PC-3 (cell line): ENCODE measurements around the gene SH3RF3. TPM values are rescaled to one million over a fixed set of nuclear protein-coding genes. Genes with fewer than 3 reads are reported as not detected.

ENCODE experiments used
- ATAC-seq: fragments of 200-7000 bp; cut with Tn5 transposase; 2 replicates; pipeline ENCODE4 v1.9.1; 2020; ENCODE audit warnings: mild to moderate bottlenecking, moderate library complexity
- BruUV-seq: library from RNA; stranded (reverse); fragments of 400-500 nt; replicated peaks from 2 replicates; lab custom pipeline; 2021; lab: Mats Ljungman, UMichigan
- CTCF ChIA-PET: fragments of 300-600 bp; sonication (Branson Sonifier 250); formaldehyde crosslinking; loops from one replicate; lab custom pipeline; 2022; ENCODE audit warnings: antibody characterized with exemption; lab: Charles Lee
- POLR2A ChIA-PET: fragments of 300-600 bp; sonication (Branson Sonifier 250); formaldehyde crosslinking; loops from one replicate; lab custom pipeline; 2022; ENCODE audit warnings: antibody characterized with exemption; ENCODE audit not compliant: unreplicated experiment; lab: Charles Lee
- DNase-seq: peaks from one replicate; pipeline ENCODE4 v3.0.0-alpha.2; 2015
- H2AFZ ChIP-seq: fragments of 300-600 bp; sonication (generic); 2 replicates; pipeline ENCODE4 v1.6.0; 2016; ENCODE audit warnings: antibody characterized with exemption, low read length
- H3F3A ChIP-seq: fragments of 300-600 bp; sonication (generic); one replicate; pipeline ENCODE4 v1.6.0; 2017; ENCODE audit warnings: antibody characterized with exemption, low read length, control low read depth, mild to moderate bottlenecking; ENCODE audit not compliant: unreplicated experiment
- H3K27ac ChIP-seq: fragments of 300-600 bp; sonication (generic); 2 replicates; pipeline ENCODE4 v1.5.1; 2016; ENCODE audit warnings: mild to moderate bottlenecking, low read length
- H3K27me3 ChIP-seq: fragments of 300-600 bp; sonication (generic); 2 replicates; pipeline ENCODE4 v1.6.1; 2016; ENCODE audit warnings: low read length, mixed read lengths
- H3K36me3 ChIP-seq: fragments of 300-600 bp; sonication (generic); 2 replicates; pipeline ENCODE4 v1.6.1; 2016; ENCODE audit warnings: low read depth, mixed run types, low read length, mixed read lengths
- H3K4me1 ChIP-seq: fragments of 300-600 bp; sonication (generic); 2 replicates; pipeline ENCODE4 v1.5.1; 2016; ENCODE audit warnings: low read length; ENCODE audit not compliant: insufficient read depth
- H3K4me2 ChIP-seq: fragments of 300-600 bp; sonication (generic); 2 replicates; pipeline ENCODE4 v1.6.0; 2016; ENCODE audit warnings: low read length
- H3K4me3 ChIP-seq: fragments of 300-600 bp; sonication (generic); 2 replicates; pipeline ENCODE4 v1.5.1; 2016; ENCODE audit warnings: mild to moderate bottlenecking, low read length, mixed read lengths
- H3K79me2 ChIP-seq: fragments of 300-600 bp; sonication (generic); 2 replicates; pipeline ENCODE4 v1.6.1; 2017; ENCODE audit warnings: low read length, mixed read lengths
- H3K9ac ChIP-seq: fragments of 300-600 bp; sonication (generic); 2 replicates; pipeline ENCODE4 v1.6.0; 2016; ENCODE audit warnings: mild to moderate bottlenecking, low read length
- H3K9me2 ChIP-seq: fragments of 300-600 bp; sonication (generic); replicated peaks from 2 replicates; pipeline ENCODE4 v1.6.1; 2016; ENCODE audit warnings: mixed run types, low read length, mixed read lengths
- H3K9me3 ChIP-seq: fragments of 300-600 bp; sonication (generic); 2 replicates; pipeline ENCODE4 v1.6.1; 2016; ENCODE audit warnings: low read length, mixed read lengths
- H4K20me1 ChIP-seq: fragments of 300-600 bp; sonication (generic); 2 replicates; pipeline ENCODE4 v1.6.1; 2016; ENCODE audit warnings: low read length, mixed read lengths
- EZH2 ChIP-seq: fragments of 300-600 bp; sonication (generic); IDR thresholded peaks from one replicate; pipeline ENCODE4 v1.6.1; 2017; ENCODE audit warnings: antibody characterized with exemption, mild to moderate bottlenecking, low read length; ENCODE audit not compliant: unreplicated experiment
- EZH2phosphoT487 ChIP-seq: fragments of 300-600 bp; sonication (generic); IDR thresholded peaks from 2 replicates; pipeline ENCODE4 v1.6.1; 2018; ENCODE audit warnings: mild to moderate bottlenecking, antibody characterized with exemption, low read length, borderline replicate concordance
- intact Hi-C: fragments of 100-400 bp; cut with micrococcal nuclease; formaldehyde crosslinking; loops from 2 replicates; pipeline ENCODE4 v1.9.0; 2023
- total RNA-seq: library from RNA; depleted of rRNA; stranded (reverse); fragments of >200 nt; gene quantifications from 2 replicates; pipeline ENCODE4 v1.2.3, GENCODE V29; 2014
- TF ChIP-seq, protein P1 (sequence below): fragments of 300-600 bp; sonication (generic); conservative IDR thresholded peaks from 2 replicates; pipeline ENCODE4 v1.5.1; 2017; ENCODE audit warnings: antibody characterized with exemption, low read depth, mild to moderate bottlenecking, low read length

Gene SH3RF3
- total RNA-seq, 1 experiment from 2014 or later: 11.7 TPM

DNA sequence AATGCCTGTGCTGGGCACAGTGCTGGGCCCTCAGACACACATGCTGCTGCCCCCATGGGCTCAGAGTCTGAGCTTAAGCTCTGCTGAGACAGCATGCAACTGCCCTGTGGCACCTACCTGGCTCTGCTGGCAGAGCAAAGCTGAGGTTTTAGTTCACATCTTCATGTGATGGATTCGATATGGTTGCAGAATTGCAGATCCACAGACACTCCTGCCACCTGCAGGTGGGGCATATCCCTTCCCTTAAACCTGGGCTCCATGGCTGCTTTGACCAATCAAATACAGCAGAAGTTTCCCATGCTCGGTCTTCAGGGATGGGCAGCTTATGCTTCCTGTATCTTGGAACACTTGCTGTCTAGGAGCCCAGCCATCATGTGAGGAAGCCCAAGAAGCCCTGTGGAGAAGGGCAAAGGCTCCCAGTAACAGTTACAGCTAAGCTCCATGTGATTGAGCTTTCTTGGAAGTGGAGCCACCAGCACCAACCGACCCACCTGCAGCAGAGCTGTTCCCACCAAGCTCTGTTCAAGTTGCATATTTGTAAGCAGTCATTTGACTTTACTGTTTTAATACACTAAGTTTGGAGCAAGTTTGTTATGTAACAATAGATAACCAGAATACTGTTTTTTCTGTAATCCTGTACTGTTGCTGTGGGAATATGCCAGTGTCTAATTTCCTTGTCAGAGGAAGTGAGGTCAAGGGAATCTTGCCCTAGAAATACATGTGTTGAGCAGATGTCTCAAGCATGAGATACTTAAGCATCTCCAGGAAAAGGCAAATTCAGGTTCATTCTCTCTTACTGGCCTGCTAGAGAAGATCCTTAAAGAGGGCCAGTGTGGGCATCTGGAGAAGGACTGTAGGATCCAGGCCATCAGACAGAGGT is 79.3 kb downstream of the SH3RF3 start:
- H2AFZ ChIP-seq: no peak overlapping the region
- BruUV-seq: no TSS peak
- peak overlapping the region; percentile 83 for H3K4me2 ChIP-seq
- no peak overlapping the region; the same call in 1 of the 2 replicates for H3K9ac ChIP-seq
- peak overlapping the region; percentile 93 for H3K27ac ChIP-seq
- ATAC-seq (no peak), DNase-seq (peak; percentile 40)
- H3K9me3 ChIP-seq: no peaks in the 10 kb centered on the region
- ChIA-PET POLR2A (no interaction called here), CTCF (no interaction called here)
- no peaks in the 10 kb centered on the region for H3K9me2 ChIP-seq
- H4K20me1 ChIP-seq: no peaks in the 10 kb centered on the region
- TF ChIP-seq, protein P1, sequence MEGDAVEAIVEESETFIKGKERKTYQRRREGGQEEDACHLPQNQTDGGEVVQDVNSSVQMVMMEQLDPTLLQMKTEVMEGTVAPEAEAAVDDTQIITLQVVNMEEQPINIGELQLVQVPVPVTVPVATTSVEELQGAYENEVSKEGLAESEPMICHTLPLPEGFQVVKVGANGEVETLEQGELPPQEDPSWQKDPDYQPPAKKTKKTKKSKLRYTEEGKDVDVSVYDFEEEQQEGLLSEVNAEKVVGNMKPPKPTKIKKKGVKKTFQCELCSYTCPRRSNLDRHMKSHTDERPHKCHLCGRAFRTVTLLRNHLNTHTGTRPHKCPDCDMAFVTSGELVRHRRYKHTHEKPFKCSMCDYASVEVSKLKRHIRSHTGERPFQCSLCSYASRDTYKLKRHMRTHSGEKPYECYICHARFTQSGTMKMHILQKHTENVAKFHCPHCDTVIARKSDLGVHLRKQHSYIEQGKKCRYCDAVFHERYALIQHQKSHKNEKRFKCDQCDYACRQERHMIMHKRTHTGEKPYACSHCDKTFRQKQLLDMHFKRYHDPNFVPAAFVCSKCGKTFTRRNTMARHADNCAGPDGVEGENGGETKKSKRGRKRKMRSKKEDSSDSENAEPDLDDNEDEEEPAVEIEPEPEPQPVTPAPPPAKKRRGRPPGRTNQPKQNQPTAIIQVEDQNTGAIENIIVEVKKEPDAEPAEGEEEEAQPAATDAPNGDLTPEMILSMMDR: peak; percentile 59
- TF ChIP-seq EZH2 (no peak), EZH2phosphoT487 (no peak)
- no peaks in the 10 kb centered on the region for H3K36me3 ChIP-seq
- H3K4me3 ChIP-seq: no peak overlapping the region
- intact Hi-C loops: loop anchor here (1.0 kb wide), 1 partner anchor 80 kb away; no protein-coding TSS in a partner anchor
- H3K79me2 ChIP-seq: peaks cover 75% of the 10 kb centered on the region
- no peaks in the 10 kb centered on the region for H3K27me3 ChIP-seq
- H3K4me1 ChIP-seq: peaks cover 46% of the 10 kb centered on the region
- H3F3A ChIP-seq: peaks cover 5% of the 10 kb centered on the region

DNA sequence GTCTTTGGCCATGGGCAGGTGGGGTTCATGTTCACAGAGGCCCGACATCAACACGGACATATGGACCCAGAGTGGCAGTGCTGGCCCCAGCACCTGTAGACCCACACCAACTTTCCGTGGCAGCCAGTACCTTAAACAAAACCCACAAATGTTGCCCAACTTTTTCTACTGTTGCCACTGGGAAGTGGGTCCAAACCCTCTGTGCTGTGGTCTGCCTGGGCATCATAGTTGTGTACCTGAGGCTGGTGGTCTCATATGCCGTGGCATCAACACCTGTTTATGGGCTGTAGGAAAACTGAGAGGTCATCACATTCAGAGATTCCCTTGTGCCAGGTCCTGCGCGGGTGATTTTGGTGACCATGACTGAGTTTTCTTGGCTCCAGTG is 79.9 kb downstream of the SH3RF3 start:
- Histone ChIP-seq H3K9me3 (no peaks in the 10 kb centered on the region), H3K9ac (peak overlapping the region; percentile 41), H3K79me2 (peaks cover 78% of the 10 kb centered on the region), H3K4me1 (peaks cover 53% of the 10 kb centered on the region), H3K27me3 (no peaks in the 10 kb centered on the region), H3K36me3 (no peaks in the 10 kb centered on the region), H3K27ac (peak overlapping the region; percentile 93), H3K9me2 (no peaks in the 10 kb centered on the region), H3F3A (peaks cover 5% of the 10 kb centered on the region), H3K4me3 (peak overlapping the region; percentile 49), H3K4me2 (peak overlapping the region; percentile 83), H2AFZ (peak overlapping the region; percentile 44; the same call in 1 of the 2 replicates), H4K20me1 (no peaks in the 10 kb centered on the region)
- no TSS peak for BruUV-seq
- ChIA-PET POLR2A (no interaction called here), CTCF (no interaction called here)
- TF ChIP-seq EZH2 (no peak), EZH2phosphoT487 (no peak)
- TF ChIP-seq, protein P1: no peak
- DNase-seq: no peak
- intact Hi-C loops: loop anchor here (1.0 kb wide), 3 partner anchors 34 to 81 kb away; no protein-coding TSS in a partner anchor
- no peak for ATAC-seq

DNA sequence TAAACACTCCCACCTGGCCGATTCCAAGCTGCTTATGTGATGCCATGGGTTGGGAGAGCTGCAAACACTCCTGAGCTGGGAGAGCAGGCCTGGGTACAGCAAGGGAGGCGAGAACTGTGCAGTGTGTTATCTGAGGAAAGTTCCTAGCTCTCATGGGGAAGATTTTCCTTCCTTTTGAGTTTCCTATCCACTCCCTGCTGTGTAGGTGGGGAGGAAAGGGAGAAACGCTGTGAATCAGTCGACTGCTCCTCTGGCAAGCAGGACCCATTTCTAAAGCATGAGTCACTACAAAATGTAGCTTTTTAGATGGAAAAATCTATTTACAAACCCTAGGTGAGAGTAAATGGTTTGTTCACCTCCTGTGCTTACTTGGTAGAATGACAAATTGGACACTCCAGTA is 80.4 kb downstream of the SH3RF3 start:
- BruUV-seq: no TSS peak
- Histone ChIP-seq H3K27ac (peak overlapping the region; percentile 93), H3K4me3 (peak overlapping the region; percentile 49), H4K20me1 (no peaks in the 10 kb centered on the region), H3K4me1 (peaks cover 57% of the 10 kb centered on the region), H3K9me2 (no peaks in the 10 kb centered on the region), H3K79me2 (peaks cover 78% of the 10 kb centered on the region), H3K27me3 (no peaks in the 10 kb centered on the region), H3K9me3 (no peaks in the 10 kb centered on the region), H3K4me2 (peak overlapping the region; percentile 83), H3F3A (peaks cover 5% of the 10 kb centered on the region), H3K36me3 (no peaks in the 10 kb centered on the region), H2AFZ (peak overlapping the region; percentile 44; the same call in 1 of the 2 replicates), H3K9ac (peak overlapping the region; percentile 41)
- CTCF ChIA-PET: no interaction called here
- POLR2A ChIA-PET: no interaction called here
- peak; percentile 69 for ATAC-seq
- peak; percentile 92 for DNase-seq
- TF ChIP-seq, protein P1: no peak
- no peak for TF ChIP-seq EZH2phosphoT487
- no peak for TF ChIP-seq EZH2
- intact Hi-C loops: loop anchor here (1.0 kb wide), 2 partner anchors 34 to 38 kb away; no protein-coding TSS in a partner anchor
